ENCODE data around the gene ARMCX1. TPM values are rescaled to one million over a fixed set of nuclear protein-coding genes. Genes with fewer than 3 reads are reported as not detected.
"Not testable (repeated sequence)": the region's sequence is repeated elsewhere in the genome, so short reads cannot be mapped to it uniquely, and the experiment has no call there.

Gene ARMCX1
- total RNA-seq, 1 experiment from 2014 or later = 0.15 TPM

DNA sequence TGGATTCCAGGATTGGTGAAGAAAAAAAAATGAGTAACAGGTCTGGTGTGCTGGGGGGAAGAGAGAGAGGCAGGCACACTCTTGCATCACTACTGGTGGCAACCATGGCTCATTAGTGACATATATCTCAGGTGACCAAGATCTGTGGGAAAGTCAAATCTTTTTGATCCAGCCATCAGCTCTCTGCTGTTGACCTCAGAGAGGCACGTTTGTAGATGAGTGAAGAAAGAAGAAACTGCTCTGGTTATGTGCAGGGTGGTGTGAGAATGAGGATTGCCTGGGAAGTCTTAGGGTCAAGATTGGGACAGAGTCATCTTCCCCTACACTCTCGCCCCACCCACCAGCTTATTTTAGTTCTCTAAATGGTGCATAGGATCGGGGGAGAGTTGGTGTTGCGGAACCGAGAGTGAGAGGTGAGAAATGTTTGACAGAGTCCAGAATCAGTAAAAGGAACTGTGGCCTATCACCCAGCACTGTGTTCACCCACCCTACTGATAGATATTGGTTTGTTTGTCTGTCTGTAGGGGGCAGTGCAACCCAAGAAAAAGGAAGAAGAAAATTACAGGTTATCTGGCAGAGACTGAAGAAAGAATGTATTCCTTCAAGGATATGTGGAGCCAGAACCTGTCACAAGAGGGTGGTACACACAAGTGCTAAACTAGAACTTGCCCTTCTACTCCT, 45.5 kb downstream of the ARMCX1 start:
- H2AFZ ChIP-seq (ENCODE audit: low read depth, low read length, poor library complexity, severe bottlenecking) = no peak overlapping the region
- H3K79me2 ChIP-seq (ENCODE audit: insufficient read depth, low read length) = no peaks in the 10 kb centered on the region
- no peaks in the 10 kb centered on the region for H3K4me1 ChIP-seq (ENCODE audit: control insufficient read depth in 1 of 2, insufficient read depth in 2 of 2, low read length in 2 of 2)
- no peak overlapping the region for H3K4me3 ChIP-seq (replicated peaks in 1 of 2; ENCODE audit: low read depth in 1 of 2, low read length in 2 of 2)
- peak; percentile 58 for DNase-seq (ENCODE audit: low read depth, low spot score)
- H3K9ac ChIP-seq (ENCODE audit: low read length) = no peak overlapping the region
- RAD21 ChIA-PET (ENCODE audit: low non-redundant PET in 1 of 2, low total read pairs in 2 of 2, uncharacterized antibody in 2 of 2, unreplicated experiment in 2 of 2) = no interaction called here
- no peaks in the 10 kb centered on the region for H3K27me3 ChIP-seq (ENCODE audit: insufficient read depth, low read length)
- POLR2A ChIA-PET = no interaction called here
- no TSS peak for BruUV-seq (replicated peaks)
- TF ChIP-seq JUND (IDR thresholded peaks at IDR 0.05) (no peak), CTCF (IDR thresholded peaks at IDR 0.05 in 2 of 3, conservative IDR thresholded peaks at IDR 0.05 in 1 of 3; ENCODE audit: borderline replicate concordance in 1 of 3, insufficient read depth in 1 of 3, low read depth in 2 of 3, low read length in 2 of 3) (peak; percentile 44 to 92 (median 64); a peak in 5 of 6 replicates), CBX3 (IDR thresholded peaks at IDR 0.05; ENCODE audit: low read depth) (no peak), SIN3A (IDR thresholded peaks at IDR 0.05; ENCODE audit: low read depth) (no peak), ELF1 (IDR thresholded peaks at IDR 0.05; ENCODE audit: borderline replicate concordance, low read depth) (no peak), EGR1 (IDR thresholded peaks at IDR 0.05; ENCODE audit: low read depth) (no peak), ZFX (IDR thresholded peaks at IDR 0.05) (no peak), RAD21 (IDR thresholded peaks at IDR 0.05; ENCODE audit: low read depth) (peak; percentile 84), SP1 (IDR thresholded peaks at IDR 0.05; ENCODE audit: low read depth) (no peak)
- H4K20me1 ChIP-seq (ENCODE audit: insufficient read depth) = no peaks in the 10 kb centered on the region
- ATAC-seq = peak; percentile 95
- intact Hi-C loops (cut with micrococcal nuclease) = loop anchor here (5.0 kb wide), 3 partner anchors 179 to 921 kb away; partner anchors contain the start of gene TMSB15A
- CTCF ChIA-PET = no interaction called here
- H3K9me3 ChIP-seq (ENCODE audit: control insufficient read depth in 1 of 2, insufficient read depth in 1 of 2, low read depth in 1 of 2, low read length in 2 of 2) = no peaks in the 10 kb centered on the region
- H3K9me2 ChIP-seq (ENCODE audit: insufficient read depth) = no peaks in the 10 kb centered on the region
- no peaks in the 10 kb centered on the region for H3K36me3 ChIP-seq (ENCODE audit: control insufficient read depth in 1 of 2, insufficient read depth in 2 of 2, low read length in 2 of 2)
- no peak overlapping the region for H3K27ac ChIP-seq (ENCODE audit: low read depth, low read length)
- no peak overlapping the region for H3K4me2 ChIP-seq (ENCODE audit: low read length)

- H3K9me3 ChIP-seq (ENCODE audit: control insufficient read depth in 1 of 2, insufficient read depth in 1 of 2, low read depth in 1 of 2, low read length in 2 of 2); CTCF ChIA-PET; DNase-seq (ENCODE audit: low read depth, low spot score); H3K4me2 ChIP-seq (ENCODE audit: low read length); H3K9ac ChIP-seq (ENCODE audit: low read length); ATAC-seq; H3K36me3 ChIP-seq (ENCODE audit: control insufficient read depth in 1 of 2, insufficient read depth in 2 of 2, low read length in 2 of 2); H3K27ac ChIP-seq (ENCODE audit: low read depth, low read length); H3K9me2 ChIP-seq (ENCODE audit: insufficient read depth); RAD21 ChIA-PET (ENCODE audit: low non-redundant PET in 1 of 2, low total read pairs in 2 of 2, uncharacterized antibody in 2 of 2, unreplicated experiment in 2 of 2); POLR2A ChIA-PET; H3K79me2 ChIP-seq (ENCODE audit: insufficient read depth, low read length); BruUV-seq (replicated peaks); H2AFZ ChIP-seq (ENCODE audit: low read depth, low read length, poor library complexity, severe bottlenecking); H3K4me1 ChIP-seq (ENCODE audit: control insufficient read depth in 1 of 2, insufficient read depth in 2 of 2, low read length in 2 of 2); H4K20me1 ChIP-seq (ENCODE audit: insufficient read depth); H3K4me3 ChIP-seq (replicated peaks in 1 of 2; ENCODE audit: low read depth in 1 of 2, low read length in 2 of 2); H3K27me3 ChIP-seq (ENCODE audit: insufficient read depth, low read length): not testable (repeated sequence)
- intact Hi-C loops (cut with micrococcal nuclease) = loop anchor here (5.0 kb wide), 3 partner anchors 182 to 918 kb away; partner anchors contain the start of gene TMSB15A
These were observed 49.2 kb downstream of the ARMCX1 start for GRCh38 chrX:101599592-101599991.
